GM20431 (cell line): ENCODE measurements around the gene MTAP.

Experiments used
- in situ Hi-C: fragments of 300-500 bp; cut with MseI, MboI; formaldehyde crosslinking; loops from one replicate; pipeline ENCODE4 v1.15.0; 2020; ENCODE audit warnings: low sequenced_read_pairs; ENCODE audit not compliant: unreplicated experiment

MTAP gene

GRCh38 chr9:21802418-21803000, at the start of gene MTAP:
MTAP (plus strand) TSS chr9:21802636; CDS start chr9:21802749, 113 bp downstream.
- in situ Hi-C loops: loop anchor here (25.0 kb wide), 1 partner anchor 235 kb away; no protein-coding TSS in a partner anchor

GRCh38 chr9:21753523-21753922, 48.9 kb upstream of the MTAP start:
- in situ Hi-C loops: no loop called here

DNA sequence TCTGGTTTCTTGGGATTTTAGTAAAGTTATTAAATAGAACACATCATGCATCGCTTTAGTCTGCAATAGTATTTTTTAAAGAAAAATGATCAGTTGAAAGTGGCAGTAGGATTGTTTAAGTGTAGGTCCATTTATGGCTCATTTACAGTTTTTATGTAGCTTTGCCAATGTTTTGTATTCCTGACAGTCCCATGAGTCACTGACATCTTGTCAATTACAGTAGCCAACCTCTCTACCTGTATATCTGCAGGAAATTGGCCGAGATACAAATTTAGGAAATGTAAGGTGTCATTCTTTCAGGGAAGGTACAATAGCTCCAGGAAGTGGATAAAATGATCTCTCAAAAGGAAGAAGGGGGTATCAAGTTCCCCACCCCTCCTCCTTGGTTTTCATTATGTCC, 47.7 kb upstream of the MTAP start:
- in situ Hi-C loops: no loop called here

- in situ Hi-C loops: no loop called here
These were observed 43.9 kb upstream of the MTAP start for GRCh38 chr9:21758540-21758939.

DNA sequence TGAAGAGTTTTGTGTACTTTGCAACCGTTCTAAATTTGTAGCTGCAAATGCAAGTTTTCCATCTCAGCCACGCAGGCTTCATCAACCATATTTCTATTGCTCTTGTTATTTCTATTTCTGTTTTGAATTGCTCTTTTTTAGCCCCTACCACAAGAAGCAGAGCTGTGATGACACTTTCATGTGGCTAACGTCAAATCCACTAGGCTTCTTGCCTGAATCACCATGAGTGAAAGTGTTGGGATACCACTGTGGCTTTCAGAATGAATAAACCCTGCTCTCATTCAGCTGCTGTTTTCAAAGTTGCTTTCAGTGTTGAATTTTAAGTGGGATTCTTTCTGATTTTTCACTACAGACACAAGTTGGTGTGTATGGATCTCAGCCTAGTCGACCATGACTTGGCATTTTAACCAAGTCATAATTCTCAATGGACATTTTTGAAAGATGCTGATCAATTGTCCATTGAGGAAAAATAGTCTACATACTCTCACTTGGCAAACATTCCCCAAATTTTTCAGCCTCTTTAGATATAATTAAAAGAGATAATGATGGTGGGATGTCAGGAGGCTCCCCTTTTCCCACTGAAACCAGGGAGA, 41.0 kb upstream of the MTAP start:
- in situ Hi-C loops: no loop called here

- in situ Hi-C loops: no loop called here
These were observed 40.4 kb upstream of the MTAP start for GRCh38 chr9:21762064-21762463.

GRCh38 chr9:21764846-21765245, 37.6 kb upstream of the MTAP start:
- in situ Hi-C loops: no loop called here

DNA sequence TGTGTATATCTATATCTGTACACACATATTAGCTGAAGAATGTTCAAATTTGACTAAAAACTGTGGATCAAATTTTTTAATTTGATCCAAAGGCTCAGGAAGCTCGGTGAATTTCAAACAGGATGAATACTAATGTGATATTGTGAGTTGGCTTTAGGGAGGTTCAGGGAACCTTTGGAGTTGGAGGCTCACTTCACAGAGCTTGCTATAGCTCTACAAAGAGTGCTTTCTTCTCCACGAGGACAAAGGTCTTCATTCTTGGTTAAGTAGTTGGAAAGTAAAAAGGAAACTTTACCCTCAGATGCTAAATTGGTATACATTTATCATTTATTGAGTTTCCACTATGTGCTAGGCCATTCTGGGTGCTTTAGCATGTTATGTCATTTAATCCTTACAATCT, 36.3 kb upstream of the MTAP start:
- in situ Hi-C loops: no loop called here

DNA sequence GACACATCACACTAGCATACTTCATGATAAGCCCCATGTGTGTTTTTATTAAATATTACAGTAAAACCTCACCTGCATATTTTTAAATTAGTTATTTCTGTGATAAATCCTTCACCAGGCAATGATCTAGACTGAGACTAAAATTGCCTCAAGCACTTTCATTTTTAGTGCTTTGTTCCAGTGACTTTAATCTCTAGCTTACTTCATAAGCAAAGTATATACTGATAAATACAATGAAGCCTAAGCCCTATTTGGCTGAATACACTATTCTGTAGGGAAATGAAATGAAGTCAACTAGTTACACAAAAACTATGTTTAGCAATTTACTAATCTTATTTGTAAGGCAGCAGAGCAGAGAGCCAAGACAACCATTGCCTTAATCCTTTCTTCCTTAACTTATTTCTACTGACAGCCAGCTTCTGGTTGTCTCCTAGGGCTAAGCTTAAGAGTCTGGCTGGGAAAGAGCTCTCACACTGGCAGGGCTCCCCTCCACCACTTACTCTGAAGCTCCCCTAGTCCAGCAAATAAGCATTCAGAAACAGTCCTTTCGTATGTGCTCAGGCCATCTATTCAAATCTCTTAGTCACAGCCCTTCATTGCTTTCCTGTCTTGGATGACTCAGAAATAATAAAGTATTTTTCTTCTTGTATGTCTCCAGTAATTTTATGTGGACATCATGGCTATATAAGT, 31.4 kb upstream of the MTAP start:
- in situ Hi-C loops: no loop called here

DNA sequence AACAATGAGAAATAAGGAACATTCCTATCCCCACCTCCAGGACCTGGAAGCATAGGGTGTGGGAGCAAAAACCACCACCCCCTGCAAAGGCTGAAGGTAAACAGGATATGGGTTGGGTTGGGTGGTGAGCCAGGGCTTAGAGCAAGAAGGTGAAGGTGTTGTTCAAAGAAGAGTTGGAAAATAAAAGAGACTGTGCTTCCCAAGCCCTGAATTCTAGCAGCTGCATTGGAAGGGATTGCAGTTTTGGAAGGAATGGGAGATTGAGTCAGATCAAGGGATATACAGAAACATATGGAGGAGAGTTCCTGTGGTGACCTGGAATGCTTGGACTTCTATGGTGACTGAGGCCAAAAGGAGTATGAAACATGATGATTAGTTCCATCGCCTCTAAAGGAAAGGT, 24.7 kb upstream of the MTAP start:
- in situ Hi-C loops: loop anchor here (25.0 kb wide), 2 partner anchors 315 to 540 kb away; partner anchors contain the start of genes IFNA14 and IFNA17

- in situ Hi-C loops: loop anchor here (25.0 kb wide), 2 partner anchors 316 to 541 kb away; partner anchors contain the start of genes IFNA14 and IFNA17
These were observed 24.1 kb upstream of the MTAP start for GRCh38 chr9:21778304-21778703.

- in situ Hi-C loops: loop anchor here (25.0 kb wide), 2 partner anchors 317 to 542 kb away; partner anchors contain the start of genes IFNA14 and IFNA17
These were observed 23.0 kb upstream of the MTAP start for GRCh38 chr9:21779397-21779796.

DNA sequence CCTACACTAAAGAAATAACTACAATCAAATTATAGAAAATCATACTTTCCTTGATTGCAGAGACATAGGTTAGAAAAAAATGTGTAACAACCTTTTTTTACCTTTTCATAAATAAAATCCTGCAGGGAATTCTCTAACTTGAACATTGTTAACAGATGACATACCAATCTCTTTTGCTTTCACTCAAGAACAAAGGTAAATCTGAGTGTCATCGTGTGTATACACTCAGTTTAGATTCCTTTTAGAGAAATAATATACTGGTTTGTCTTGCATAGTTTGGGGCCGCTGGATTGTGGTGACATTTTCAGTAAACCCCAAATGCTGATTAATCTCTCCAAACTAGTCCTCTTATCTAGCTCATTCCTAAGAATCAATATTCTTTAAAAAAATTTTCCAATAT, 20.8 kb upstream of the MTAP start:
- in situ Hi-C loops: loop anchor here (25.0 kb wide), 2 partner anchors 319 to 544 kb away; partner anchors contain the start of genes IFNA14 and IFNA17

DNA sequence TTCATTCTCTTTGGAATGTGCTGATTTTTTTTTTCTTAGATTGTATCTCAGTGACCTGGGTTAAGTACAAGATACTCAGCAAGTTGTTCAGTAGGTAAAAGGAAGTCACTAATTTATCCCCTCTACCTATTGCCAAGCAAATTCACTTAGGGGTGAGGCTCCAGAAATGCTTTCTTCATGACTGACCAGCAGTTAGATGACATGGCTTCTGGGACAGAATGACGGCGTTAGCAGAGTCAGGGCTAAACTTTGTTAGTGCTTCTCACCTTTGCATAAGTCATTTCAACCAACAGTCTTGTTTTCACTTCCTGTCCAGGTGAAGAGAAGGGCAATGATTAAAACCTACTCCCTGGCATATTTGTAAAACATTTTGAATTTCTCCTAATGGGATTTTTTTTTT, 20.2 kb upstream of the MTAP start:
- in situ Hi-C loops: loop anchor here (25.0 kb wide), 2 partner anchors 320 to 545 kb away; partner anchors contain the start of genes IFNA14 and IFNA17

- in situ Hi-C loops: loop anchor here (25.0 kb wide), 2 partner anchors 326 to 551 kb away; partner anchors contain the start of genes IFNA14 and IFNA17
These were observed 13.7 kb upstream of the MTAP start for GRCh38 chr9:21788752-21789151.

DNA sequence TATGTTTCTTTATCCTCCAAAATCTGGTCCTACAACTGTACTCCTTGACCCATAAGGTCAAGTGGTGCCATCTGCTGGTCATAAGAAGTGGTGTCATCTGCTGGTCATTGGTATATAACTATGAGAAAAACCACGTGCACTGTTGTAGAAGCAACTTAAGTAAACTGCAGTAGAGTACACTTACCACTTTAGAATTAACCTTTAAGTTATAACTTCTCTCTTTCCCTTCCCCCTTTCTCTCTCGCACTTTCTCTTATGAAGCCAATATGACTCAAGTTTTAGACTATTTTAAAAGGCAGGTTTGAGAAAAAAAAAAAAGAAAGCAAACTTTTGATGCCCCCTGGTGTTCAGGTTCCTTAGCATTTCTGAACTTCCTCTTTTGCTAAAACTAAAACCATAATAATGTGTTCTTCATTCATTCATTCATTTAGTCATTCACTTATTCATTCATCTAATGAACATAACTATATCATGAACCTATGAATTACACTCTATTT, 12.8 kb upstream of the MTAP start:
- in situ Hi-C loops: loop anchor here (25.0 kb wide), 2 partner anchors 327 to 552 kb away; partner anchors contain the start of genes IFNA14 and IFNA17

DNA sequence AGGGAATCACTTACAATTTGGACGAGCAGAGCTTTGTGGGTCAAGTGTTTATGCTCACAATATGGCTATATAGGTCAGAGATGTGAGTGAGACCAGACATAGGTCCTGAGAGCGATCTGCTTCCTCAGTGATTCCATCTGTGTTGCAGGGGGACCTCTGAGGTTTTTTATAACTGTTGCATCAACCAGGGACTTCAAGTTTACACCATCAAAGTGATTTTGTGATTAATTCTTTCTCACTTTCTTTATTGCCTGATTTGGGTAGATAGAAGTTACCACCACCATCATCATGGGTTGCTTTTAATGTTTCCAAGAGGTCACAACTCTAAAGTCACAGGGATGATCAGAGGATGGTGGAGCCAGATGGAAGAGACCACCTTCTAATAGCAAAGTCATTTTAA, 7.0 kb upstream of the MTAP start:
- in situ Hi-C loops: loop anchor here (25.0 kb wide), 2 partner anchors 333 to 558 kb away; partner anchors contain the start of genes IFNA14 and IFNA17

GRCh38 chr9:21796768-21797167, 5.7 kb upstream of the MTAP start:
- in situ Hi-C loops: loop anchor here (25.0 kb wide), 2 partner anchors 334 to 559 kb away; partner anchors contain the start of genes IFNA14 and IFNA17

GRCh38 chr9:21800931-21801682, 1.3 kb upstream of the MTAP start:
- in situ Hi-C loops: loop anchor here (25.0 kb wide), 1 partner anchor 236 kb away; no protein-coding TSS in a partner anchor
